Ascending aorta (tissue), 2 donors: Measurements from ENCODE around the gene PWWP3B. TPM values are rescaled to one million over a fixed set of nuclear protein-coding genes. Genes with fewer than 3 reads are reported as not detected.

Source experiments
- DNase-seq, 2 donors: peaks; one replicate each; pipeline ENCODE4 v3.0.0-alpha.2; 2019; ENCODE audit warnings: low spot score in 2 of 2
- H3K27ac ChIP-seq, 2 donors: fragments of 200-600 bp; sonication (generic); one replicate each; pipeline ENCODE4 v1.5.1; 2016 to 2017; ENCODE audit warnings: mild to moderate bottlenecking in 1 of 2
- H3K27me3 ChIP-seq: fragments of 200-600 bp; sonication (generic); one replicate; pipeline ENCODE4 v1.5.1; 2017
- H3K36me3 ChIP-seq, 2 donors: fragments of 200-600 bp; sonication (generic); one replicate each; pipeline ENCODE4 v1.5.1; 2016
- H3K4me1 ChIP-seq, 2 donors: fragments of 200-600 bp; sonication (generic); one replicate each; pipeline ENCODE4 v1.5.1; 2016 to 2017; ENCODE audit warnings: mild to moderate bottlenecking in 1 of 2
- H3K4me3 ChIP-seq, 2 donors: fragments of 200-600 bp; sonication (generic); one replicate each; pipeline ENCODE4 v1.5.1; 2016 to 2017; ENCODE audit warnings: mild to moderate bottlenecking in 1 of 2
- H3K9me3 ChIP-seq, 2 donors: fragments of 200-600 bp; sonication (generic); one replicate each; pipeline ENCODE4 v1.5.1; 2016
- intact Hi-C: fragments of 100-400 bp; cut with DNase I; formaldehyde crosslinking; loops from one replicate; pipeline ENCODE4 v1.15.1; 2023
- total RNA-seq: library from RNA; depleted of rRNA; stranded (reverse); fragments of >200 nt; gene quantifications from one replicate; pipeline ENCODE4 v1.1.0, GENCODE V29; 2016
- TF ChIP-seq, protein P1 (sequence below), 3 experiments: fragments of 200-600 bp in 2 of 3; fragments of 450-650 bp in 1 of 3; sonication (generic) in 2 of 3; IDR thresholded peaks; one replicate each; pipeline ENCODE4 v1.5.1; 2016 to 2019; ENCODE audit warnings: antibody characterized with exemption in 3 of 3, mild to moderate bottlenecking in 1 of 3, moderate library complexity in 1 of 3

The PWWP3B gene
- not detected for total RNA-seq

DNA sequence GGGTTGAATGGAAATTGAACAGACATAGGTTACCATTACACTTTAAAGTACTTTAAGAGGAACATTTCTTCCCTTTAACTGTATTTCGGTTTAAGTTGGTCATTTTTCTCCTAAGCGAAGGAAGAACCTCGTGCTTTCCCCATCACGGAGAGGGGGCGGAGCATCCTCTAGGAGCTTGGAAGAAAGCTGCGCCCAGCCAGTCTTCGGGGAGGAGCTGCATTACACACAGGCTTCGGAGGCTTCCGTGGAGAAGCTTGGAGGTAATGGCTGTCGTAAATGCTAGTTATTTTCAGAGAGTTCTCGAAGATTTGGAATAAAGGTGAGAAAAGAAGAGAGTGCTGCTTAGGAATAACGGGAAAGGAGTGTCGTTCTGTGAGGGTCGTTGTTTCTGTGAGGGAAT is at the start of gene PWWP3B:
Gene PWWP3B (plus strand): TSS at position 199 of the 400 bp plus-strand sequence. CDS start 37,128 bp downstream, outside the sequence.
- intact Hi-C loops, result no loop called here
- Histone ChIP-seq H3K4me1 (no peaks in the 10 kb centered on the region), H3K4me3 (no peak within 1 kb of the TSS), H3K27me3 (no peaks in the 10 kb centered on the region), H3K9me3 (no peaks in the 10 kb centered on the region), H3K27ac (no peak within 1 kb of the TSS), H3K36me3 (no peaks in the 10 kb centered on the region)
- TF ChIP-seq, protein P1, sequence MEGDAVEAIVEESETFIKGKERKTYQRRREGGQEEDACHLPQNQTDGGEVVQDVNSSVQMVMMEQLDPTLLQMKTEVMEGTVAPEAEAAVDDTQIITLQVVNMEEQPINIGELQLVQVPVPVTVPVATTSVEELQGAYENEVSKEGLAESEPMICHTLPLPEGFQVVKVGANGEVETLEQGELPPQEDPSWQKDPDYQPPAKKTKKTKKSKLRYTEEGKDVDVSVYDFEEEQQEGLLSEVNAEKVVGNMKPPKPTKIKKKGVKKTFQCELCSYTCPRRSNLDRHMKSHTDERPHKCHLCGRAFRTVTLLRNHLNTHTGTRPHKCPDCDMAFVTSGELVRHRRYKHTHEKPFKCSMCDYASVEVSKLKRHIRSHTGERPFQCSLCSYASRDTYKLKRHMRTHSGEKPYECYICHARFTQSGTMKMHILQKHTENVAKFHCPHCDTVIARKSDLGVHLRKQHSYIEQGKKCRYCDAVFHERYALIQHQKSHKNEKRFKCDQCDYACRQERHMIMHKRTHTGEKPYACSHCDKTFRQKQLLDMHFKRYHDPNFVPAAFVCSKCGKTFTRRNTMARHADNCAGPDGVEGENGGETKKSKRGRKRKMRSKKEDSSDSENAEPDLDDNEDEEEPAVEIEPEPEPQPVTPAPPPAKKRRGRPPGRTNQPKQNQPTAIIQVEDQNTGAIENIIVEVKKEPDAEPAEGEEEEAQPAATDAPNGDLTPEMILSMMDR (IDR thresholded peaks at IDR 0.05), result no peak
- no peak for DNase-seq

DNA sequence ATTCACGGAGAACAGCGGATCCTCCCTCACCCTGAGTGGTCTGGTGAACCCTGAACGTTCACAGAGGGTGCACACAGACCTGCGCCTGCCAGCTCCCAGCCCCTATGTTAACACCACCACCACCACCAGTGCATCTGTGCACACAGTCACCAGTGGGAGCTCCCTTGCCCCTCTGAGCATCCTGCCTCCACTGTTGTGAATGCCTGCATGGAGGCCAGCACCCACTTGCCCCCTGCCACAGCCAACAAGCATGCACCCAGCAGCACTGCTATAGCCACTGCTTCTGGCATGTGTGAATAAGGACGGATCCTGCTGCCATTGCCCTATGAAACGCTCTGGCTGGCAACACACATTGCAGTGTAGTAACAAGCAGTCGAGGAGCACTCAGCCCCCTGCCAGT is 29.1 kb upstream of the PWWP3B start:
- TF ChIP-seq, protein P1 (IDR thresholded peaks at IDR 0.05), result no peak
- intact Hi-C loops, result no loop called here

DNA sequence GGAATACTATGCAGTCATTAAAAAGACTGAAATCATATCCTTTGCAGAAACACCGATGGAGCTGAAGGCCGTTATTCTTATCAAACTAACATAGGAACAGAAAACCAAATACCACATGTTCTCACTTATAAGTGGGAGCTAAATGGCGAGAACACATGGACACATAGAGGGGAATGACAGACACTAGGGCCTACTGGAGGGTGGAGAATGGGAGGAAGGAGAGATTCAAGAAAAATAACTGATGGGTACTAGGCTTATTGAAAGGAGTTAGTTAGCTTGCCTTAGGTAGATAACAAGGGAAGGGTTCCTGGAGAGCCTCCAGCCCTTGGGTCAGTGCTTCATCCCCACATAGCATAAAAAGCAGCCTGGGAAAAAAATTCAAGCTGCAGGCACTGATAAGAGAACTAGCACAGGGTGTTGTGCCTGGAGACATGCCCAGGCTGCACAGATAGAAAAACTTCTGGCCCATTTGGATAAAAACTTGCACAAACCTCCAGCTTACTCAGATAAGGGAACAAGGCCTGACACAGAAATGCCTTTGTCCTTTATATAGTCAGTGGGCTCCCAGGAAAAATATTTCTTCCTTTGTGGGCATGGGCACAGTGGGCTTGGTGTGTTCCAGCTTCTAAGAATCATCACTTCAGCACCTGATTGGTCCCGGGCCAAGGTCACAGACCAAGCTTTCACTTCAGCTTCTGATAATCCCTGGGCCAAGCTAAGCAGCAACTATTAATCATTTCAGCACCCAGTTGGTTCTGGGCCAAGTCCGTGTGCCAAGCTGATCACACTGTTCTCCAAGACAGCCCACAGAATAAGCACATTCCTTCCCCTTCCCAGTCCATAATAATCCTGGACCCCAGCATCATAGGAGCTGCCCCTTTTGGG is 23.1 kb upstream of the PWWP3B start:
- H3K27ac ChIP-seq, result no peak overlapping the region
- DNase-seq, result no peak
- no peaks in the 10 kb centered on the region for H3K36me3 ChIP-seq
- TF ChIP-seq, protein P1 (IDR thresholded peaks at IDR 0.05), result no peak
- no peaks in the 10 kb centered on the region for H3K9me3 ChIP-seq
- H3K4me3 ChIP-seq, result no peak overlapping the region
- intact Hi-C loops, result no loop called here
- no peaks in the 10 kb centered on the region for H3K27me3 ChIP-seq
- H3K4me1 ChIP-seq, result no peaks in the 10 kb centered on the region

More for the DNA sequence above, 29.1 kb upstream of the PWWP3B start:
- no peak overlapping the region for H3K27ac ChIP-seq
- no peaks in the 10 kb centered on the region for H3K9me3 ChIP-seq
- H3K4me3 ChIP-seq, result no peak overlapping the region
- H3K36me3 ChIP-seq, result no peaks in the 10 kb centered on the region
- DNase-seq, result no peak
- no peaks in the 10 kb centered on the region for H3K4me1 ChIP-seq
- H3K27me3 ChIP-seq, result no peaks in the 10 kb centered on the region

DNA sequence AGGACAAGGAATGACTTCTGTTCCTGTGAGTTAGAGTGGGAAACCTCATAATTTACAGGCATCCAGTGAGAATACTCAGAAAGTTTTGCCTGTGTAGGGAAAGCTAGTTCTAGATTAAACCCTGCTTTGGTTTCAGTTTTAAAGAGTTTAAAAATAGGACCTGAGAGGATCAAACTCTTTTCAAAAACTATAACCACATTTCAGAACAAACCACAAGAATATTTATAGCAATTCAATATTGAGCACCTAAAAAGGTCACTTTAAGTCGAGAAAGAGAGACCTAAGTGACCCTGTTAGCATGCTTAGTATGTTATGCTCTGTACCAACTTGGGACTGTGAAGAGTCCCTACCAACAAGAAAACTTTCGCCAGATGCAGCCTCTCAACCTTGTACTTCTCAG is 17.4 kb upstream of the PWWP3B start:
- intact Hi-C loops, result no loop called here
- H3K27me3 ChIP-seq, result no peaks in the 10 kb centered on the region
- TF ChIP-seq, protein P1 (IDR thresholded peaks at IDR 0.05), result no peak
- H3K4me1 ChIP-seq, result no peaks in the 10 kb centered on the region
- no peak overlapping the region for H3K4me3 ChIP-seq
- H3K27ac ChIP-seq, result no peak overlapping the region
- H3K9me3 ChIP-seq, result no peaks in the 10 kb centered on the region
- no peak for DNase-seq
- H3K36me3 ChIP-seq, result no peaks in the 10 kb centered on the region

DNA sequence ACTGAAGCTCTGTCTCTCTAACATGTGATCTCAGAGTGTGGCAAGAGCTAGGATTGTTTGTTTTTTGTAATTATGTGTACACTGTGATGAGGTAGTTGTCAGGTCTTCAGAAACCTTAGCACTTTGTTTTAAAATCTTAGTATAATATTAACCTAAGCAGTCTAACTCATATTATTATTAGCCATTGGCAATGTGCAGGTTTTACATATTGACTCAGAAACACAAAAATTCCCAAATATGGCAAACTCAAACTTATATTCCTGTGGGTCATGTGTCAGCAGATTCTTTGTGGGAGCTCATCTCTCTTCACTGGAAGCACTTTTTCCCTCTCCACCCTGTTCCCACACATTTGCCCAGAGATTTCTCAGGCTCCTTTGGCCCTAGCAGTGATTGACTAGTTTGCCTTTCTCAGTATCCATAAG is 8.2 kb upstream of the PWWP3B start:
- H3K9me3 ChIP-seq, result no peaks in the 10 kb centered on the region
- no peak overlapping the region for H3K27ac ChIP-seq
- no peak for DNase-seq
- intact Hi-C loops, result no loop called here
- H3K36me3 ChIP-seq, result no peaks in the 10 kb centered on the region
- H3K4me3 ChIP-seq, result no peak overlapping the region
- no peaks in the 10 kb centered on the region for H3K27me3 ChIP-seq
- H3K4me1 ChIP-seq, result no peaks in the 10 kb centered on the region
- TF ChIP-seq, protein P1 (IDR thresholded peaks at IDR 0.05), result no peak
